CD4-positive, alpha-beta T cell (primary cell): Measurements from ENCODE around the gene INPP4B. TPM values are rescaled to one million over a fixed set of nuclear protein-coding genes. Genes with fewer than 3 reads are reported as not detected.

Experiments used
- ATAC-seq: fragments of 200-7000 bp; cut with Tn5 transposase; one replicate; pipeline ENCODE4 v1.10.0; 2022; ENCODE audit warnings: mild to moderate bottlenecking; ENCODE audit not compliant: poor library complexity
- CTCF ChIA-PET: fragments of 350-600 bp; sonication (Branson Sonifier 250); formaldehyde crosslinking; loops from one replicate; lab custom pipeline; 2021; ENCODE audit warnings: antibody characterized with exemption, inconsistent platforms; lab: Charles Lee
- POLR2A ChIA-PET: fragments of 350-600 bp; sonication (Branson Sonifier 250); formaldehyde crosslinking; loops from one replicate; lab custom pipeline; 2021; ENCODE audit warnings: antibody characterized with exemption, inconsistent platforms; lab: Charles Lee
- DNase-seq, 14 experiments: peaks; one replicate each; pipeline ENCODE4 v3.0.0-alpha.2; 2013 to 2020; ENCODE audit warnings: mixed read lengths in 2 of 14
- H3K27ac ChIP-seq, 2 donors: one replicate each; pipeline versions ENCODE4 v1.5.1 to v1.7.0; 2013; ENCODE audit warnings: low read length in 2 of 2, low read depth in 1 of 2, mild to moderate bottlenecking in 1 of 2
- H3K27me3 ChIP-seq, 2 experiments: 1 replicate in 1 of 2; 2 replicates in 1 of 2; pipeline versions ENCODE4 v1.6.1 to v1.7.0; 2013; ENCODE audit warnings: low read length in 2 of 2, control low read depth in 1 of 2, mild to moderate bottlenecking in 1 of 2, moderate library complexity in 1 of 2; ENCODE audit not compliant: insufficient read depth in 2 of 2, control insufficient read depth in 1 of 2
- H3K36me3 ChIP-seq: one replicate; pipeline ENCODE4 v1.6.1; 2013; ENCODE audit warnings: low read length, control low read depth; ENCODE audit not compliant: insufficient read depth
- H3K4me1 ChIP-seq: one replicate; pipeline ENCODE4 v1.6.1; 2013; ENCODE audit warnings: low read length, control low read depth; ENCODE audit not compliant: insufficient read depth
- H3K4me3 ChIP-seq: one replicate; pipeline ENCODE4 v1.5.1; 2013; ENCODE audit warnings: mild to moderate bottlenecking, low read length, moderate library complexity
- H3K9me3 ChIP-seq, 2 experiments: 1 replicate in 1 of 2; 2 replicates in 1 of 2; pipeline versions ENCODE4 v1.6.1 to v1.7.0; 2013; ENCODE audit warnings: low read length in 2 of 2, mild to moderate bottlenecking in 2 of 2, control low read depth in 1 of 2, moderate library complexity in 1 of 2; ENCODE audit not compliant: control insufficient read depth in 1 of 2, insufficient read depth in 1 of 2
- H3K27ac Mint-ChIP-seq: one replicate; pipeline ENCODE4 v1.8.0; 2020; ENCODE audit warnings: mixed read lengths
- H3K27me3 Mint-ChIP-seq: one replicate; pipeline ENCODE4 v1.8.0; 2021; ENCODE audit warnings: mixed read lengths
- H3K36me3 Mint-ChIP-seq: one replicate; pipeline ENCODE4 v1.8.0; 2021; ENCODE audit warnings: low read depth, mixed read lengths
- H3K4me1 Mint-ChIP-seq: one replicate; pipeline ENCODE4 v1.8.0; 2021; ENCODE audit warnings: low read depth, mixed read lengths
- H3K4me3 Mint-ChIP-seq: one replicate; pipeline ENCODE4 v1.8.0; 2020; ENCODE audit warnings: mild to moderate bottlenecking, mixed read lengths
- H3K9me3 Mint-ChIP-seq: one replicate; pipeline ENCODE4 v1.8.0; 2020; ENCODE audit warnings: mixed read lengths
- CTCF ChIP-seq: fragments of 200-600 bp; IDR thresholded peaks from one replicate; pipeline ENCODE4 v1.8.0; 2022; ENCODE audit warnings: antibody characterized with exemption, mild to moderate bottlenecking
- intact Hi-C, 2 experiments: fragments of 100-400 bp; cut with DNase I in 1 of 2; cut with micrococcal nuclease in 1 of 2; formaldehyde crosslinking; loops; one replicate each; pipeline versions ENCODE4 v1.15.1 to v1.9.0; 2023 to 2025; cut with DNase I, micrococcal nuclease
- total RNA-seq, 174 experiments: library from RNA in 2 of 174; stranded (reverse) in 2 of 174; gene quantifications; one replicate each; pipeline ENCODE4 v1.2.3 and lab custom pipeline; 2021 to 2026

Gene INPP4B
- total RNA-seq, 2 experiments from 2014 or later, result 50.7 to 53.8 TPM

GRCh38 chr4:142248946-142249345 lies 597.2 kb downstream of the INPP4B start:
- no peaks in the 10 kb centered on the region for H3K27me3 Mint-ChIP-seq
- POLR2A ChIA-PET, result no interaction called here
- H3K4me3 ChIP-seq, result no peak overlapping the region
- no peaks in the 10 kb centered on the region for H3K27me3 ChIP-seq
- peaks cover 42% of the 10 kb centered on the region for H3K4me1 Mint-ChIP-seq
- peaks cover 4% of the 10 kb centered on the region for H3K9me3 Mint-ChIP-seq
- no peak for TF ChIP-seq CTCF
- no peaks in the 10 kb centered on the region for H3K4me1 ChIP-seq
- peaks cover 14% of the 10 kb centered on the region for H3K36me3 ChIP-seq
- peaks cover 71% of the 10 kb centered on the region for H3K36me3 Mint-ChIP-seq
- no peak overlapping the region for H3K27ac ChIP-seq
- CTCF ChIA-PET, result no interaction called here
- no peak for ATAC-seq
- peak overlapping the region; percentile 4 for H3K27ac Mint-ChIP-seq
- H3K4me3 Mint-ChIP-seq, result no peak overlapping the region
- DNase-seq, result no peak
- intact Hi-C loops, result no loop called here
- H3K9me3 ChIP-seq, result no peaks in the 10 kb centered on the region

- Histone ChIP-seq H3K9me3 (no peaks in the 10 kb centered on the region), H3K36me3 (peaks cover 4% of the 10 kb centered on the region), H3K27me3 (no peaks in the 10 kb centered on the region), H3K4me3 (no peak overlapping the region), H3K4me1 (no peaks in the 10 kb centered on the region), H3K27ac (no peak overlapping the region)
- peaks cover 78% of the 10 kb centered on the region for H3K36me3 Mint-ChIP-seq
- H3K27me3 Mint-ChIP-seq, result no peaks in the 10 kb centered on the region
- H3K4me1 Mint-ChIP-seq, result peaks cover 61% of the 10 kb centered on the region
- intact Hi-C loops, result no loop called here
- H3K4me3 Mint-ChIP-seq, result no peak overlapping the region
- no peak for TF ChIP-seq CTCF
- ATAC-seq, result no peak
- POLR2A ChIA-PET, result interaction anchor here (0.6 kb wide), 1 partner anchor 12 kb away, joined by 3 read pairs; no protein-coding TSS in a partner anchor
- CTCF ChIA-PET, result no interaction called here
- no peak for DNase-seq
- H3K27ac Mint-ChIP-seq, result peak overlapping the region; percentile 5
- peaks cover 4% of the 10 kb centered on the region for H3K9me3 Mint-ChIP-seq
Measured at GRCh38 chr4:142243255-142243654, 602.8 kb downstream of the INPP4B start.

GRCh38 chr4:142242156-142242555 lies 603.9 kb downstream of the INPP4B start:
- no peak overlapping the region for H3K4me3 ChIP-seq
- H3K4me1 Mint-ChIP-seq, result peaks cover 55% of the 10 kb centered on the region
- no peaks in the 10 kb centered on the region for H3K27me3 ChIP-seq
- no peaks in the 10 kb centered on the region for H3K9me3 ChIP-seq
- H3K27me3 Mint-ChIP-seq, result no peaks in the 10 kb centered on the region
- ChIA-PET POLR2A (no interaction called here), CTCF (no interaction called here)
- H3K9me3 Mint-ChIP-seq, result peaks cover 4% of the 10 kb centered on the region
- no peaks in the 10 kb centered on the region for H3K4me1 ChIP-seq
- H3K36me3 ChIP-seq, result peaks cover 10% of the 10 kb centered on the region
- no peak overlapping the region for H3K4me3 Mint-ChIP-seq
- no peak for TF ChIP-seq CTCF
- H3K27ac Mint-ChIP-seq, result peak overlapping the region; percentile 9
- peaks cover 73% of the 10 kb centered on the region for H3K36me3 Mint-ChIP-seq
- intact Hi-C loops, result no loop called here
- H3K27ac ChIP-seq, result no peak overlapping the region
- DNase-seq (no peak), ATAC-seq (no peak)
